Jurkat, Clone E6-1 (cell line): Measurements from ENCODE around the gene CHST6.
"Not testable (repeated sequence)": the region's sequence is repeated elsewhere in the genome, so short reads cannot be mapped to it uniquely, and the experiment has no call there.

ENCODE experiments used
- DNase-seq: peaks from one replicate; pipeline ENCODE4 v3.0.0-alpha.2; 2011; ENCODE audit warnings: low read depth, low spot score
- H3K4me3 ChIP-seq: 2 replicates; pipeline ENCODE4 v1.5.1; 2011; ENCODE audit warnings: mild to moderate bottlenecking, low read length, control low read depth, moderate library complexity

Gene CHST6

DNA sequence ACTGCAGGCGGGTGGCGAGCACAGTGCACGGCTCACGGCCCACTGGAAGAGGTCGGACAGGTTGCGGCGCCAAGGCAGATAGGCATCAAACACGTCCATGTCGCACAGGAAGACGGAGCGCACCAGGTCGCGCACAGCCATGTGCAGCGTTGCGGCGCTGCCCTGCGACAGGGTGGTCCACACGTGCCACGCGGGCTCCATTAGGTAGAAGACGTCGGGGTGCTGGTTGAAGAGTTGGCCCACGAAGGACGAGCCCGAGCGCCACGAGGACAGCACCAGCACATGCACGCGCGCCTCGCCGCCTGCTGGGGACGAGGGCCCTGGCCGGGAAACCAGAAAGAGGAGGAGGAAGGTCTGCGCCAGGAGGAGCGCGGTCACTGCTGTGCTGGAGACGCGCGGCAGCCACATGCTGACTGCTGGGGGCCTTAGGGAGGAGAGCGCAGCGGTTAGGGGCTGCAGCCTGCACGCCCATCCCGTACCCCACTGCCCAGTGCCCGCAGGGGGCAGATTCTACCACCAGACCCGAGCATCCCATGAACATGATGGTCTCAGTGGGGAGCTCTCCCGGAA is 15.7 kb downstream of the CHST6 start:
- no peak for DNase-seq
- no peak overlapping the region for H3K4me3 ChIP-seq

DNA sequence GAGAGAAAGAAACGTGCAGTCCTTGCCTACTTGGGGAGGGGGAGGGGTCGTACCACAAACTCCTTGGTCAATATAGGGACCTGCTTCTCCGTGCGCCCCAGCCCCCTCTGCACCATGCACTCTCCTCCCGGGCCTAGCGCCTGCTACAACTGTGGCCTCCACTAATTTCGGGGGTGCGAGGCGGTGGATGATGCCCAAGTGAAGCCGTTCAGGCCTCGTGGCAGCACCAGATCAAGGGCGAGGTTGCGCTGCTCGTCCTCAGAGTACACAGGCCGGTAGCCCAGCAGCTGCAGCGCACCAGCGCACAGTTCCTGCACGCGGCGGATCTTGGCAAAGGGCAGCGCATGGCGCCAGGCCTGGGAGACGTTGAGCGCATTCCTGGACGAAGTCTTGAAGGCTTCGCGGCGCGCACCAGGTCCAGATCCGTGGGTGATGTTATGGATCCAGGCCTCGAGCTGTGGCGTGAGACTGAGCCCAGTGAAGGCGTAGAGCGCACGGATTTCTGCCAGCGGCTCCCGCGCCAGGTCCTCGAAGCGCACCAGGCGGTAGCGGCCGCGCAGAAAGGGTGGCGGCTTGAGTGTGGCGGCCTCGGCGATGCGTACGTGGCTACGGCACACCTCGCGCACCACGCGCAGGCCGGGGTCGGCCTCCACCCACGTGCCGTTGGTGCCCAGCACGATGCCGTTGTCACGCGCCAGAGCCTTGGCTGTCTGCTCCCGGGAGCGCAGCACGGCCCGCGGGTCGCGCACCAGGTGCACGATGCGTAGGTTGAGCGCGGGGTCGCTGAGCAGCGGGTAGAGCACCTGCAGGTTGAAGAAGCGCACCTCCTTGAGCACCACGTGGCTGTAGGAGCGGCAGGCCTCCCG is 16.5 kb downstream of the CHST6 start:
- no peak overlapping the region for H3K4me3 ChIP-seq
- no peak for DNase-seq

DNA sequence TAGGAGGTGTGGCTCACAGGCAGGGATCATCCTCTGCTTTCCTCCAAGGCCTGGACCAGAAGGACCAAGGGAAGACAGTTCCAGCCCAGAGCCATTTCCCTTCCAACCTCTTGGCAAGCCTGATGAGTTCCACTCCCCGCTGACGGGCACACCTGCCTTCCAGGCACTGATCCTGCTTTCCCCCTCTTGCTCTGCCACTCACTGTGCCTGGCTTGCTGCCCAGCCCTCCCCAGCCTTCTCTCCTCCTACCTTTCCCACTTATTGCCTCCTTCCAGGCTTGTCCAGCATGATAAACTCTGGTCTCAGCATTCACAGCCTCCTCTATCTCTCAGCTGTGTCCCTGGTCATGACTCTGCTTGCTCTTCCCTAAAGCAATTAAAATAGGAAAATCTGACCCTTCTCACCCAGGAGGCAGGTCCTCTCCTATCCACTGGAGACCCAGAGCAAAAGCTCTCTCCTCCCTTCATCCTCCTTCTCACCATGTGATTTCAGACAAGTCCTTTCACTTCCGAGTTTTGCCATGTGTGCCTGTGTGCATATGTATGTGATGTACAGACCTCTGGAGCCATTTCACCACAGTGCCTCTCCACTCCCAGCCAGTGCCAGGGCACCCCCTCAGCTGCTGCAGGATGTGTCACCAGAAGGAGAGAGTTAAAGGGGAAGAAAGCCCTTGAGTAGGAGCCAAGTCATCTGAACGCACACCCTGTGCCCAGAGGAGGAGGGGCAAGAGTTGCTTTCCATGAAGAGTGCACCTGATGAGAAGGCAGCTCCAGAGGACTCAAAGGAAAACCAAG is 17.4 kb downstream of the CHST6 start:
- no peak for DNase-seq
- no peak overlapping the region for H3K4me3 ChIP-seq

DNA sequence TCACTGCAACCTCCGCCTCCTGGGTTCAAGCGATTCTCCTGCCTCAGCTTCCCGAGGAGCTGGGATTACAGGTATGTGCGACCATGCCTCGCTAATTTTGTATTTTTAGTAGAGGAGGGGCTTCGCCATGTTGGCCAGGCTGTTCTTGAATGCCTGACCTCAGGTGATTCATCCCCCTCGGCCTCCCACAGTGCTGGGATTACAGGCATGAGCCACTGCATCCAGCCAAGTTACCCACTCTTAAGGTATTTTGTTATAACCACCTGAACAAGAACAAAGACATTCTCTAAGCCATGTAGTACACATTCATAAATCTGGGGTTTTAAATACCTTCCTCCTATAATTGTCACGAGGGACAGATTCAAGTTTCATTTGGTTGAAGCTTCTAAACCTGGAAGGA is 18.4 kb downstream of the CHST6 start:
- no peak overlapping the region for H3K4me3 ChIP-seq
- DNase-seq, result no peak

DNA sequence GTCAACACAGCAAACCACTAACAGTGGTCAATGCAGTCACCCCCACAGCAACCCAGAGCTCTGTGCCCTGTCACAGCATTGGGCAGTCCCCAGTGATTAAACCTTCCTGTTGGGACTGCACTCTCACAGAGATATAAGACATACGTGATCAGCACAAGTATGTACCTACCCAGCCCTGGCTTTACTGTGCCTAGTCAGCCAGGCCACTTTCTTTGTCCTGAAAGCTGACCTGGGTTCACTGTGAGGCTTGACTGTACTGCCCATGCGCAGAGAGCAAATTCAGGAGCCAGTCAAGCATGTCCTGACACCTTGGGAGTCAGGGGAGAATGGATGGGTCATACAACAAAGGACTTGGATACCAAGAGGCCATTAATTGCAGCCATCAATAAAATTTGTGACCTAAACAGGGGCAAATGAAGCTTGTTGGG is 19.8 kb downstream of the CHST6 start:
- no peak overlapping the region for H3K4me3 ChIP-seq
- no peak for DNase-seq

DNA sequence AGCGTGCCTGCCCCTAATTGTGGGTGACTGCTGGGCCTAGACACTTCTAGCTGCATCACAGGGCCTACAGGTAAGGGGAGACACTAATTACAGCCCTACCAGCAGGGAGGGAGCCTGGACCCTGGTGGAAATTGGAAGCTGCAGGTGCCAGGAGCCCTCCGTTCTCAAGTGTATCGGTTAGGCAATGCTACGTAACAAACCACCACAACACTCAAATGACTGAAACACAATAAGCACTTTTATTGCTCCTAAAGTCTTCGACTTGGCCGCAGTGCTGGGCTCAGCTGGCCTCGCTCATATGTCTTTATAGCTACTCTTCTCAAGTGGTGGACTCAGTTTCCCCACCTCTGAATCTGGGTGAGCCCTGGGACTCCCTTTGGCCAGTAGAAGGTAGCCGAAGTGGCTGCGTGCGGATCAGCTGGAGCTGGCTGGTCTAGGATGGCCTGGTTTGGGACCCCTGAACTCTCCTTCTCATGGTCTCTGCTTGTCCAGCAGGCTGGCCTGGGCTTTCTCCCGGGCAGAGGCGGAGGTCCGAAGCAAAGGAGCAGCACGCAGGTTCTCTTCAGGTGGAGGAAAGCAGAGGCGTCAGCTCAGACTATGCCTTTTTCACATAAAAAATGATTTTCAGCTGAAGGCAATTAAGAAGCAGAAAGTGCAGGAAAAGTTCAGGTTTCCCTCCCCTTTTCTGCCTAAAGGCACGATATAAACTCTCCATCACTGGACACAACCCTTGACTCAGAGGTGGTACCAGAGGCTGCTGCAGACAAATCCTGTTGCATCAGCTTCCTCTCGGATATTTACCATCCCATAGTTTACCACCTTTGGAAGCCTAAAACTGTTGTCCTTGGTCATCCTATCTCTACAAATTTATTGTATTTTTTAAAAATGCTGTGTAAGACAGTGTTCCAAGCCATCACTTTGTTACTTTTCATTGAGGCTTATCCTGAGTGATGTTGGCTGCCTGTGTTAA is 22.0 kb downstream of the CHST6 start:
- no peak overlapping the region for H3K4me3 ChIP-seq
- no peak for DNase-seq

DNA sequence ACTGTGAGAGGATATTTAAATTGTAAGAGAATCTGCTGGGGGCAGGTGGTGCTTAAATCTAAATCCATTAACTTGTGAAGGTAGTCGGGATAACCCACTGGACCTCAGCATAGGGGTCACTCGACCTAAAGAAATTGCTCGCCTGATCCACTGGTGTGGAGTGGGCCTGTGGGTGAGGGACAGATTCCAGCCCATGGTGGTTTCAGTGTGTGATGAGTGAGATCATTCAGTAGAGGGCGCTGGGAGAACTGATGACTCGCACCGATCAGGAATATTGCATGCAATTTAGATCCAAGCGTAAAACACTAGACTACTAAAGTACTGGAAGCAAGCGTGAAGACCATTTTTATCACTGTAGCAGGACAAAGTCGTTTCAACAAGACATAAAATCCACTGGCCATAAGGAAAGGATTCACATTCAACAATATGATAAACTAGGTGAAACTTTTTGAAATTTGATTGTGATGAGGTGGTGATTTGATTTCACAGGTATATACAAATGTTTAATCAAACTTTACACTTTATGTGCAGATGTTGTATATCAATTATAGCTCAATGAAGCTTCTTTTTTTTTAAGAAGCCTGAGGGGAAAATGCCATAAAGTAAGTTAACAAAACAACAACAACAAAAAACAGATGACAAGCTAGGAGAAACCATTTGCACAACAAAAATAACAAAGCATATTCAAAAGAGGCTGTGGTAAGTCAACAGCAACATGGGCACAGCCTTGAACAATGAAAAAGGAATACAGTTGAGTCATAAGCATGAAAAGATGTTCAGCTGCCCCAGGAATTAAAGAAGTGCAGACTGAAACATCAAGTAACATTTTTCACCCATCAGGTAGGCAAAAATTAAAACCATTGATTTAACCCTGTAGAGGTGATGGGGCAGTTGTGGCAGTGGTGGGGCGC is 23.3 kb downstream of the CHST6 start:
- no peak overlapping the region for H3K4me3 ChIP-seq
- DNase-seq, result peak; percentile 21

DNA sequence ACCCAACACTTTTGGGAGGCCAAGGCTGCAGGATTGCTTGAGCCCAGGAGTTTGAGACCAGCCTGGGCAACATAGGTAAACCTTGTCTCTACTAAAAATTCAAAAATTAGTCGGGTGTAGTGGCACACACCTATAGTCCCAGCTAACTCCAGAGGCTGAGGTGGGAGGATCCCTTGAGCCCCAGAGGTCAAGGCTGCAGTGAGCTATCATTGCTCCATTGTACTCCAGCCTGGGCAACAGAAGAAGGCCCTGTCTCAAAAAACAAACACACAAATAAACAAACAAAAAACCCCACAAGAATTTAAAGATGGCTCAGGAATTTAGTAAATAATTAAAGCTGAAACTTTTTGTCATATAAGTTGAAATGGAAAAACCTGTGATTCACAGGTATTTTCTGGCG is 28.5 kb downstream of the CHST6 start:
- H3K4me3 ChIP-seq, result no peak overlapping the region
- DNase-seq, result no peak

DNA sequence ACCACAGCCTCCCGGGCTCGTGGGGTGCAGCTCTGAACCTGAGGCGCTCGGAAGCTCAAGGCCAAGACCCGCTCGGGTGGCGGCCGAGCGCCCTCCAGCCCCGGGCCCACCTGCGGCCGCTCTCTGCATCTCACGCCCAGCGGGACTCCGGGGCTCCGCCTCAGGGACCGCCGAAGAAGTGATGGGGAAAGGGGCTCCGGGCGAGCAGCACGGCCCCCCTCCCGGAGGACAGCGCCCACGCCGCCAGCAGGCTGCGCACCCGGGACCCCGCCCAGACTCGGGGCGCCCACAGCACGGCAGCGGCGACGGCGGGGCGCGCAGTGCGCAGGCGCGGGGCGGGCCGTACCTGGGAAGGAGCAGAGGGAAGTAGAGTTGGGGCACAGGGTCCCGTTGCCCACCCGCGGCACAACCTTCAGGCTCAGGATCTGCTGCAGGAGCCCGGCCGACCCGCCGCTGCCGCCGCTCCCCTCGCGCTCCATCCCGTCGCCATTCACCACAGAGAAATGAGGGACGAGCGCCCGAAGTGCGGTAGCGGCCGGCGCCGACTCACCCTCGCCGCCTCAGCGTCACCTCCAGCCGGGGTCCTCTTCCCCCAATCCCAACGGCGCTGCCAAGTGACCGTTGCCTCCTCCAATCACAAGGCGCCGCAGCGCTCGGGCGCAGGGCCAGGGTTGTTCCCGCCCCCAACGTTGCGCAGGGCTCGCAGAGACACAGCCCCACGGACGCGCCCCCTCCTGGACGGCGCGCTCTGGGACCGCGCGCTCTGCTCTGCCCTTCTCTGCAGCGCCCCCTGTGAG is 30.9 kb downstream of the CHST6 start, which contains the start of gene TMEM170A:
TMEM170A (minus strand) TSS at position 568 of the 797 bp plus-strand sequence; CDS start at position 479, 89 bp downstream.
- DNase-seq, result peak; percentile 95
- peak within 1 kb of the TSS; percentile 72 for H3K4me3 ChIP-seq

DNA sequence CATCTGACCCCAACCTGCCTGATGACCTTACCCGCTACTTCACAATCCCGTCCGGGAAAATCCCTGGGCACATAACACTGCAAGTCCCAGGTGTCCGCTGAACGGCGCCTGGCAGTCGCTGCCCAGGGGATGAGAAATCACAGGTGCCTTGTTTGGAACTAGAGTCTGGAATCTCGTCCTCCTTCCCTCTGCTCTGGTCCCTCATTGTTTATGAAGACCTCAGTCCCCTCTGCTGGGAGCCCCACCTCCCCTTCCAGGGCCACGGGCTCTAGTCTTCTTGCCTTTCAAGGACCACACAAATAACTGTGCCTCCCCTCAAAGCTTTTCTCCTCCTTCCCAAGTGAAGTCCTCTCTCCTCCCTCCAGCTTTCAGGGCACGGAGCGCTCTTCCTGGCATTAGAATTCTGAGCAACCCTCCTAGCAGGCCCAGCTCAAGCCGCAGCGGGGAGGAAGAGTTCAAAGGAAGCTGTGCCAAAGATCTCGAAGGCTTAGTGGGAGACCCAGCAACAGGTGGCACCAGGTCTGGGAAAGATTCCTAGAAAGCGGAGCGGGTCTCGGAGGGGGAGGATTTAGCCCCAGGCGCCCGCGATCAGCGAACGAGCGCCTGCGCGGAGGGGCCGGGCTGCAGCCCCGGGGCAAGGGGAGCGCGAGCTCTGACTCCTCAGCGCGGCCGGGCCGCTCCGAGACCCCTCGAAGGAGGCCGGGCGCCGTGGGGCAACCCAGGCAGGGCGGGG is 31.7 kb downstream of the CHST6 start:
- peak overlapping the region; percentile 72 for H3K4me3 ChIP-seq
- not testable (repeated sequence) for DNase-seq

DNA sequence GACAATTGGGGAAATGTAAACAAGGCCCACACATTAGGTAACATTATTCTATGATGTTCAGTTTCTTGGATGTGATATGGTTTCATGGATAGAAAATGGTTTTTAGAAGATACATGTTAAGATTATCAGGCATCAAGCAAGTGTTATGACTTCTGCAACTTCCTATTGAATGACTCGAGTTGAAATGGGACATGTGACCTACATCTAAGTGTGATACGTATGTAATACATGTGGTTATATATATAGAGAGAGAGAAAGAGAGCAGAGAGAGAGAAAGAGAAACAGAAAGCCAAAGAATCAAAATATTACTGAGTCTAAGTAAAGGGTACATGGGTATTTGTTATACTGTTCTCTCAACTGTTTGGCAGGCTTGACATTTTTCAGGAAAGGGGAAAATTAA is 32.4 kb downstream of the CHST6 start:
- peak overlapping the region; percentile 72 for H3K4me3 ChIP-seq
- peak; percentile 32 for DNase-seq

DNA sequence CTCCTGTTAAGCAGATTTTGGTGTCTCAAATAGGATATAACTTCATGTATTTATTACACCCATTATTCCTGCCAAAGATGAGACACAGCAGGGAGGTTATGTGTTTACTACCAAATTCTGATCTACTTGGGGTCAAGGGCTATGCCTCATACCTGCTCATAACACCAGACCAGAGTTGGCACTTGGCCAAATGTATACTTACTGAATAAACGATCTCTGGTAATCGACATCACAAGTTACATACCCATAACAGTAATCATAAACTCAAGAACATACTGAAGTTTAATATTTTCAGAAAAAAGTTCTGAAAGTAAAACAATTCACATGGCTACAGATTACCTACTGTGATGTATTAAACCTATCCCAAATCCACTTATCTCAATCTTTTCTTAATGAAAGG is 33.7 kb downstream of the CHST6 start:
- no peak overlapping the region for H3K4me3 ChIP-seq

DNA sequence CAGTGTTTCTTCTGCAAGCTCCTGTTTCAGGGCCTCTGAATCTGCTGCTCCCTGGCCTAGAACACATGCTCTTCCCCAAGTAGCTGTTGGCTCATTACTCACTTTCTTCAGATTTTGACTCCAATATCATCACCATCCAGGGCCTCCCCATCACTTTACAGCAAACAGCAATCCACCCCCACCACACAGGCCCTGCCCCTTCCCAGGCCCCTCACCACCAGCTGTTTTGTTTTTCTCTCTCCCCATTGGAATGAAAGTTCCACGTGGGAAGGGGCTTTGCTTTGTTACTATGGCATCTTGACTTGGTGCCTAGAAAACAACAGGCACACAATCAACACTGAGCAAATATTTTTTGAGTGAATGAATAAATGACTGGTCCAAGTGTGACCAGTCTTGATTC is 34.8 kb downstream of the CHST6 start:
- no peak overlapping the region for H3K4me3 ChIP-seq

More for the DNA sequence above, 33.7 kb downstream of the CHST6 start:
- no peak for DNase-seq

DNA sequence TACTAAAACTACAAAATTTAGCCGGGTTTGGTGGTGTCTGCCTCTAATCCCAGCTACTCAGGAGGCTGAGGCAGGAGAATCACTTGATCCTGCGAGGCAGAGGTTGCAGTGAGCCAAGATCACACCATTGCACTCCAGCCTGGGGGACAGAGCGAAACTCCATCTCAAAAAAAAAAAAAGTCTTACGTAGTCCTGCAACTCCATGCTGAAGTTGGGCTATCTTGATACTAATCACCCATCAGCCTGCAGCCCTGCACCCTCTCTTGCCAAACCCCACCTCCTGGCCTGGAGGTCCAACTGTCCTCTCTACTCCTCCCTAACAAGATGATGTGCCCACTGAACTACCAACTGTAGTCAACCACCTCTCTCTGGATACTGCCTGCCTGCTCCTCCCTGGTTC is 35.5 kb downstream of the CHST6 start:
- no peak overlapping the region for H3K4me3 ChIP-seq
- no peak for DNase-seq

More for the DNA sequence above, 34.8 kb downstream of the CHST6 start:
- no peak for DNase-seq

DNA sequence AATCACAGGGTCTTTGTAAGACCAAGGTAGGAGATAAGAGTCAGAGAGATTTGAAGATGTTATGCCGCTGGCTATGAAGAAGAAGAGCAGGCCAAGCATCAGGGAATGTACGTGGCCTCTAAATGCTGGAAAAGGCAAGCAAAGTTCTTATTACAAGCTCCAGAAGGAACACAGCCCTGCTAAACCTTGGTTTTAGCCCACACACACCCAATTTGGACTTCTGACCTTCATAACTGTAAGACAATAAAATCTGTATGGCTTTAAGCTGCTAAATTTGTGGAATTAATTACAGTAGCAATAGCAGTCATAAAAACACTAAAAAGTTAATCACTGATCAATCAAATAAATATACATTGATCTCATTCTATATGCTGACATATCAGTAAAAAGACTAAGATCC is 36.8 kb downstream of the CHST6 start:
- no peak for DNase-seq
- H3K4me3 ChIP-seq, result no peak overlapping the region

DNA sequence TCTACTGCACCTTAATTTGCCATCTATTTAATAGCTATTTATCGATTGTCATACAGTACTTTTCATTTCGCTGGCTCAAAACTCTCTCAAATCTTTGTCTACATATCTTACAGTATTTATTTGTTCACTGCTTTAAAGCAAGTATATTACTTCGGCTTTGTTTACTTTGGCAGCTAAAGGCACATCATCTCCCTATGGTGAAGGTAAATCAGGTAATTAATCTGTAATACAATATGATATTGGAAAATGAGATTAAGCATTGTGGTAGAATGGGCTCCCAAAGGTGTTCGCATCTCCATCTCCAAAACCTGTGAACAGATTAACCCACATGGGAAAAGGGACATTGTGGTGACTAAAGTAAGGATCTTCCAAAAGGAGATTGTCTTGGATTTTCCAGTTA is 37.2 kb downstream of the CHST6 start:
- no peak overlapping the region for H3K4me3 ChIP-seq
- DNase-seq, result no peak
